Psoas muscle (tissue), 8 donors: ENCODE measurements around the gene SSMEM1. TPM values are rescaled to one million over a fixed set of nuclear protein-coding genes. Genes with fewer than 3 reads are reported as not detected.

Experiments
- ATAC-seq, 4 donors: fragments of 200-7000 bp; cut with Tn5 transposase; one replicate each; pipeline ENCODE4 v1.9.1; 2020; ENCODE audit warnings: moderate library complexity in 3 of 4, mild to moderate bottlenecking in 2 of 4
- DNase-seq, 2 donors: peaks; one replicate each; pipeline ENCODE4 v3.0.0-alpha.2; 2020
- H3K27ac ChIP-seq: fragments of 200-600 bp; one replicate; pipeline ENCODE4 v1.8.0; 2022
- H3K27me3 ChIP-seq, 3 donors: fragments of 200-600 bp in 1 of 3; one replicate each; pipeline versions ENCODE4 v1.6.1 to v1.8.0; 2013 to 2022; ENCODE audit warnings: low read length in 2 of 3, mild to moderate bottlenecking in 2 of 3, moderate library complexity in 1 of 3; ENCODE audit not compliant: insufficient read depth in 3 of 3
- H3K36me3 ChIP-seq, 2 donors: fragments of 200-600 bp in 1 of 2; one replicate each; pipeline versions ENCODE4 v1.6.1 to v1.8.0; 2013 to 2022; ENCODE audit warnings: low read depth in 1 of 2, mild to moderate bottlenecking in 1 of 2, moderate library complexity in 1 of 2; ENCODE audit not compliant: insufficient read depth in 1 of 2
- H3K4me1 ChIP-seq: fragments of 200-600 bp; one replicate; pipeline ENCODE4 v1.8.0; 2022
- H3K4me3 ChIP-seq: fragments of 200-600 bp; one replicate; pipeline ENCODE4 v1.8.0; 2022; ENCODE audit warnings: mild to moderate bottlenecking
- H3K9me3 ChIP-seq: fragments of 200-600 bp; one replicate; pipeline ENCODE4 v1.8.0; 2022
- CTCF ChIP-seq: fragments of 200-600 bp; IDR thresholded peaks from one replicate; pipeline ENCODE4 v1.8.0; 2022; ENCODE audit warnings: antibody characterized with exemption
- whole genome bisulfite sequencing, 3 donors: extraction: QIAGEN DNeasy Blood & Tissue Kit; methylation state at CpG; one replicate each; pipeline versions ENCODE4 v1.1.6 to v1.1.7; 2013; 5-methylcytosine and 5-hydroxymethylcytosine counted together
- intact Hi-C, 2 donors: fragments of 100-400 bp; cut with DNase I; formaldehyde crosslinking; loops; one replicate each; pipeline versions ENCODE4 v1.11.0 to v1.14.2; 2022
- polyA plus RNA-seq, 3 donors: library from polyadenylated mRNA; stranded (reverse); fragments of 200-250 nt; gene quantifications; one replicate each; pipeline ENCODE4 v1.2.3, GENCODE V29; 2013
- total RNA-seq, 4 donors: library from RNA; stranded (reverse); fragmentation: NEBNext Ultra II Directional in 2 of 4; extraction: Animal tissue kit (Norgen Biotek cat#: 25700) in 2 of 4; gene quantifications; one replicate each; pipeline versions ENCODE4 v1.2.1 to v1.2.4, GENCODE V29; 2021 to 2023
- donor health status: healthy with polysubstance abuse.
- donor health status: DM: no; HTN: no; CAD: no; lungs with moderate emphysema.
- donor health status: Bipolar disorder and iron deficiency.
- donor health status: healthy.
- donor health status: DM: yes; HTN: yes; CAD: no.
- donor health status: DM: no; HTN: no; CAD: no.
- donor health status: DM: no; HTN: no; CAD: no.
- donor health status: DM: yes; HTN: yes; CAD: no.

The SSMEM1 gene
- total and polyA plus RNA-seq, 7 donors = not detected

GRCh38 chr7:130263130-130263529 is 55.5 kb downstream of the SSMEM1 start:
- no peak for ATAC-seq
- intact Hi-C loops = no loop called here
- Histone ChIP-seq H3K4me1 (no peaks in the 10 kb centered on the region), H3K27me3 (peaks cover 0 to 6% (median 2%) of the 10 kb centered on the region in 3 donors), H3K9me3 (peaks cover 15% of the 10 kb centered on the region), H3K27ac (no peak overlapping the region), H3K36me3 (no peaks in the 10 kb centered on the region), H3K4me3 (no peak overlapping the region)
- DNase-seq = no peak
- TF ChIP-seq CTCF = no peak
- WGBS, 3 donors = 61 to 83% (median 83%) methylated on average over 2 of the region's 2 CpGs

Other genes with a start within 250 kb of the SSMEM1 start
- gene ZC3HC1, start 156.5 kb upstream of the SSMEM1 start, total RNA-seq = 10 to 100 TPM; 21.1 to 26.6 (median 26.0) TPM
- gene ZC3HC1, start 156.5 kb upstream of the SSMEM1 start, polyA plus RNA-seq = 10 to 100 TPM; 22.8 to 37.7 (median 33.5) TPM
- 10 to 100 TPM; 30.5 to 45.0 (median 36.5) TPM for gene KLHDC10, start 137.3 kb upstream of the SSMEM1 start, total RNA-seq
- gene KLHDC10, start 137.3 kb upstream of the SSMEM1 start, polyA plus RNA-seq = 10 to 100 TPM; 17.6 to 49.6 (median 18.5) TPM
- 10 to 100 TPM in 1 of 4 donors, 1 to 10 TPM in 3; 7.0 to 11.3 (median 8.8) TPM for gene TMEM209, start 2.5 kb upstream of the SSMEM1 start, total RNA-seq
- gene TMEM209, start 2.5 kb upstream of the SSMEM1 start, polyA plus RNA-seq = 10 to 100 TPM in 1 of 3 donors, 1 to 10 TPM in 2; 5.2 to 10.2 (median 9.3) TPM
- under 1 TPM in 1 of 4 donors, not detected in 3; 0.32 TPM for gene CPA2, start 59.0 kb downstream of the SSMEM1 start, total RNA-seq
- under 1 TPM in 2 of 3 donors, not detected in 1; 0.23 to 0.30 TPM for gene CPA2, start 59.0 kb downstream of the SSMEM1 start, polyA plus RNA-seq
- 1 to 10 TPM in 2 of 4 donors, under 1 TPM in 2; 0.11 to 2.5 (median 1.0) TPM for gene CPA4, start 85.3 kb downstream of the SSMEM1 start, total RNA-seq
- under 1 TPM; 0.09 to 0.68 (median 0.20) TPM for gene CPA4, start 85.3 kb downstream of the SSMEM1 start, polyA plus RNA-seq
- 1 to 10 TPM in 2 of 4 donors, under 1 TPM in 1, not detected in 1; 0.73 to 5.2 (median 1.7) TPM for gene CPA5, start 137.0 kb downstream of the SSMEM1 start, total RNA-seq
- gene CPA5, start 137.0 kb downstream of the SSMEM1 start, polyA plus RNA-seq = 1 to 10 TPM in 1 of 3 donors, under 1 TPM in 2; 0.42 to 1.3 (median 0.48) TPM
- gene CPA1, start 172.6 kb downstream of the SSMEM1 start, total RNA-seq = 1 to 10 TPM in 3 of 4 donors, under 1 TPM in 1; 0.52 to 4.6 (median 1.3) TPM
- gene CPA1, start 172.6 kb downstream of the SSMEM1 start, polyA plus RNA-seq = 1 to 10 TPM in 1 of 3 donors, under 1 TPM in 2; 0.18 to 1.0 (median 0.56) TPM
- gene CEP41, start 233.2 kb downstream of the SSMEM1 start, total RNA-seq = 1 to 10 TPM; 2.4 to 4.6 (median 3.2) TPM
- 1 to 10 TPM; 3.0 to 4.6 (median 4.2) TPM for gene CEP41, start 233.2 kb downstream of the SSMEM1 start, polyA plus RNA-seq